Panc1 (cell line): ENCODE measurements around the gene FKTN. TPM values are rescaled to one million over a fixed set of nuclear protein-coding genes. Genes with fewer than 3 reads are reported as not detected.

ENCODE experiments used
- ATAC-seq: fragments of 200-7000 bp; cut with Tn5 transposase; 2 replicates; pipeline ENCODE4 v1.9.1; 2020; ENCODE audit warnings: mild to moderate bottlenecking, moderate library complexity
- BruUV-seq: library from RNA; stranded (reverse); fragments of 400-500 nt; replicated peaks from 2 replicates; lab custom pipeline; 2021; lab: Mats Ljungman, UMichigan
- CTCF ChIA-PET: fragments of 300-600 bp; sonication (Branson Sonifier 250); formaldehyde crosslinking; loops from one replicate; lab custom pipeline; 2022; ENCODE audit warnings: antibody characterized with exemption; lab: Charles Lee
- POLR2A ChIA-PET: fragments of 300-600 bp; sonication (Branson Sonifier 250); formaldehyde crosslinking; loops from one replicate; lab custom pipeline; 2022; ENCODE audit warnings: antibody characterized with exemption; lab: Charles Lee
- DNase-seq: peaks from one replicate; pipeline ENCODE4 v3.0.0-alpha.2; 2010; ENCODE audit warnings: low read depth, low spot score
- H3K27ac ChIP-seq: 2 replicates; pipeline ENCODE4 v1.5.1; 2011; ENCODE audit warnings: mild to moderate bottlenecking, low read length, inconsistent platforms
- H3K27me3 ChIP-seq: fragments of 200-500 bp; sonication (Bioruptor generic); 2 replicates; pipeline ENCODE4 v1.6.0; 2014; ENCODE audit warnings: low read length, inconsistent platforms; ENCODE audit not compliant: control insufficient read depth, insufficient read depth
- H3K36me3 ChIP-seq: fragments of 200-500 bp; sonication (Bioruptor generic); 2 replicates; pipeline ENCODE4 v1.5.1; 2014; ENCODE audit warnings: inconsistent platforms, mild to moderate bottlenecking, low read length, moderate library complexity; ENCODE audit not compliant: control insufficient read depth, insufficient read depth
- H3K4me1 ChIP-seq: 2 replicates; pipeline ENCODE4 v1.5.1; 2011; ENCODE audit warnings: inconsistent platforms, mild to moderate bottlenecking, low read length, moderate library complexity; ENCODE audit not compliant: control insufficient read depth, insufficient read depth
- H3K4me3 ChIP-seq, 2 experiments: 2 replicates each; pipeline ENCODE4 v1.5.1; 2011 to 2012; ENCODE audit warnings: low read depth in 2 of 2, low read length in 2 of 2, mild to moderate bottlenecking in 2 of 2, inconsistent platforms in 1 of 2, moderate library complexity in 1 of 2
- H3K9me3 ChIP-seq: fragments of 200-500 bp; sonication (Bioruptor generic); 2 replicates; pipeline ENCODE4 v1.5.1; 2014; ENCODE audit warnings: low read depth, mild to moderate bottlenecking, inconsistent platforms, low read length, moderate library complexity; ENCODE audit not compliant: control insufficient read depth, insufficient read depth
- CTCF ChIP-seq: fragments of 450-650 bp; IDR thresholded peaks from 2 replicates; pipeline ENCODE4 v1.5.1; 2017; ENCODE audit warnings: mild to moderate bottlenecking
- POLR2AphosphoS5 ChIP-seq: IDR thresholded peaks from 2 replicates; pipeline ENCODE4 v1.6.1; 2012; ENCODE audit warnings: mild to moderate bottlenecking, low read depth, low read length, moderate library complexity
- REST ChIP-seq, 2 experiments: IDR thresholded peaks; 2 replicates each; pipeline ENCODE4 v1.6.1; 2011 to 2012; ENCODE audit warnings: low read depth in 2 of 2, control low read depth in 1 of 2, low read length in 1 of 2, mild to moderate bottlenecking in 1 of 2, moderate library complexity in 1 of 2; ENCODE audit not compliant: insufficient read depth in 1 of 2
- SIN3A ChIP-seq: IDR thresholded peaks from 2 replicates; pipeline ENCODE4 v1.6.1; 2012; ENCODE audit warnings: low read depth, mild to moderate bottlenecking, low read length, moderate library complexity, borderline replicate concordance; ENCODE audit not compliant: insufficient read depth
- TCF7L2 ChIP-seq: IDR thresholded peaks from 2 replicates; pipeline ENCODE4 v1.6.1; 2011; ENCODE audit warnings: mild to moderate bottlenecking, low read depth, low read length, inconsistent platforms
- in situ Hi-C: cut with HindIII; loops from 2 replicates; pipeline ENCODE4 v1.10.0; 2016; ENCODE audit warnings: low sequenced_read_pairs, low pct_unique_long_range_greater_than_20kb
- intact Hi-C: fragments of 100-400 bp; cut with micrococcal nuclease; formaldehyde crosslinking; loops from one replicate; pipeline ENCODE4 v1.10.0; 2022; ENCODE audit not compliant: unreplicated experiment
- total RNA-seq: library from RNA; stranded (reverse); gene quantifications from one replicate; pipeline ENCODE4 v1.2.1, GENCODE V29; 2021; ENCODE audit not compliant: unreplicated experiment

Gene FKTN
- total RNA-seq, 1 experiment from 2014 or later, result 15.2 TPM

DNA sequence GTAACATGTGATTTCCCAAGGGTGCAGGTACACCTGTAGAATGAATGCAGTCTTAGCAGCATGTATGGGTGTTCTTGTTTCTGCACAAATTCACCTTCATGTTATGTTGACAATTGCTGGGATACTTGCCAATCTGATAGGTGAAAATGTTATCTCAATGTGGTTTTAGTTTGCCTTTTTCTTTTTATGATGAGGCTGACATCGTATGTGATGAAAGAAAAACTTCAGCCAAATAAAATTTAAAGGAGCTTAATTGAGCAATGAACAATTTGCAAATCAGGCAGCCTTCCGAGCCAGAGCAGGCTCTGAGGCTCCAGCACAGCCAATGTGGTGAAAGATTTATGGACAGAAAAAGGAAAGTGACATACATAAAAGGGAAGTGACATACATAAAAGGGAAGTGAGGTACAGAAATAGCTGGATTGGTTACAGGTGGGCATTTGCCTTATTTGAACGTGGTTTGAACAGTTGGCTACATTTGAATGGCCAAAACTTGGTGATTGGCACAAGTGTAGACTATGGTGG, 114.8 kb downstream of the FKTN start:
- no peak overlapping the region for H3K4me3 ChIP-seq
- ATAC-seq, result no peak
- in situ Hi-C loops, result no loop called here
- POLR2A ChIA-PET, result no interaction called here
- no peak for DNase-seq
- TF ChIP-seq REST (IDR thresholded peaks at IDR 0.05; ENCODE audit: insufficient read depth in 1 of 2, low read depth in 2 of 2, low read length in 1 of 2) (no peak), POLR2AphosphoS5 (no peak), TCF7L2 (no peak), CTCF (no peak), SIN3A (no peak)
- no peaks in the 10 kb centered on the region for H3K9me3 ChIP-seq
- no TSS peak for BruUV-seq
- no peaks in the 10 kb centered on the region for H3K27me3 ChIP-seq
- intact Hi-C loops, result no loop called here
- H3K4me1 ChIP-seq, result no peaks in the 10 kb centered on the region
- CTCF ChIA-PET, result no interaction called here
- H3K27ac ChIP-seq, result no peak overlapping the region
- H3K36me3 ChIP-seq, result no peaks in the 10 kb centered on the region

DNA sequence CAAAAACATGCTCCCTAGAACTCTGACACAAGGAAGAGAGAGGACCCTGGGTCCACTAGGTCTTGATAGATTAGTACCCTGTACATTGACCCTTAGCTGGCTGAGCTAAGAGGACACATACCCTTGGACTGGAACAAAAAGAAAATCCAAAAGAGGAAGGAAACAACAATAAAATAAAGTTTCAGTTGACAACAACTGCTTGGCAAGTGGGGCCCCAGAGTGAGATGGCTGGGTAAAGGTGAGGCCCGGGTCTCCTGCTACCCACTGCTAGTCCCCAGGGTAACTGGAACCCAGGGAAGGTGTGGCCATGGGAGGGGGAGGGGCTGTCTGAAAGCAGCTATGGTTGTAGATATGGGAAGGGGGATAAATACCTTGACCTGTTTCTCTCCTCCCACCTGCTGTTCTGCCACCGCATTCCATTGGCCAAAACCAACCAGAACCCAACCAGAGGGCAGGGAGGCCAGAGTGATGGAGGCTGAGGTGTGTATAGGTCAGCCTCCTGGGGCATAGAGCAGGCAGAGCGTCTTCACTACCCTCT, 116.0 kb downstream of the FKTN start:
- ChIA-PET POLR2A (no interaction called here), CTCF (no interaction called here)
- Histone ChIP-seq H3K27ac (no peak overlapping the region), H3K36me3 (no peaks in the 10 kb centered on the region), H3K4me1 (no peaks in the 10 kb centered on the region), H3K4me3 (no peak overlapping the region), H3K9me3 (no peaks in the 10 kb centered on the region), H3K27me3 (no peaks in the 10 kb centered on the region)
- no peak for ATAC-seq
- no TSS peak for BruUV-seq
- intact Hi-C loops, result no loop called here
- DNase-seq, result no peak
- in situ Hi-C loops, result no loop called here
- TF ChIP-seq TCF7L2 (no peak), CTCF (no peak), SIN3A (no peak), POLR2AphosphoS5 (no peak), REST (IDR thresholded peaks at IDR 0.05; ENCODE audit: insufficient read depth in 1 of 2, low read depth in 2 of 2, low read length in 1 of 2) (no peak)
